GM18498 (cell line): ENCODE measurements around the gene SSH3.
"Not testable (repeated sequence)": the region's sequence is repeated elsewhere in the genome, so short reads cannot be mapped to it uniquely, and the experiment has no call there.

Source experiments
- ATAC-seq: cut with Tn5 transposase; IDR thresholded peaks from one replicate; pipeline ENCODE4 v1.9.1; 2021; ENCODE audit warnings: mild to moderate bottlenecking, moderate library complexity; ENCODE audit not compliant: unreplicated experiment

Gene SSH3

DNA sequence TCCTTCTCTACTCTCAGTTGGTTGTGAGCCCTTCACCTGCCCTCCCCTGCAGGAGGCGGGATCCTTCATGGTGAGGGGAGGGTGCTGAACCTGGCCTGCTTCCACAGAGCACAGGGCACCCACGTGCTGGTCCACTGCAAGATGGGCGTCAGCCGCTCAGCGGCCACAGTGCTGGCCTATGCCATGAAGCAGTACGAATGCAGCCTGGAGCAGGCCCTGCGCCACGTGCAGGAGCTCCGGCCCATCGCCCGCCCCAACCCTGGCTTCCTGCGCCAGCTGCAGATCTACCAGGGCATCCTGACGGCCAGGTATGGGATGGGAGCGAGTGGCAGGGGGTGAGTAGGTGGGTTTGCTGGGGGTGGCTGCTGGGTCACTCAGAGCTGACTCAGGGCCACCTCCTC, 6.3 kb downstream of the SSH3 start:
- no peak for ATAC-seq

DNA sequence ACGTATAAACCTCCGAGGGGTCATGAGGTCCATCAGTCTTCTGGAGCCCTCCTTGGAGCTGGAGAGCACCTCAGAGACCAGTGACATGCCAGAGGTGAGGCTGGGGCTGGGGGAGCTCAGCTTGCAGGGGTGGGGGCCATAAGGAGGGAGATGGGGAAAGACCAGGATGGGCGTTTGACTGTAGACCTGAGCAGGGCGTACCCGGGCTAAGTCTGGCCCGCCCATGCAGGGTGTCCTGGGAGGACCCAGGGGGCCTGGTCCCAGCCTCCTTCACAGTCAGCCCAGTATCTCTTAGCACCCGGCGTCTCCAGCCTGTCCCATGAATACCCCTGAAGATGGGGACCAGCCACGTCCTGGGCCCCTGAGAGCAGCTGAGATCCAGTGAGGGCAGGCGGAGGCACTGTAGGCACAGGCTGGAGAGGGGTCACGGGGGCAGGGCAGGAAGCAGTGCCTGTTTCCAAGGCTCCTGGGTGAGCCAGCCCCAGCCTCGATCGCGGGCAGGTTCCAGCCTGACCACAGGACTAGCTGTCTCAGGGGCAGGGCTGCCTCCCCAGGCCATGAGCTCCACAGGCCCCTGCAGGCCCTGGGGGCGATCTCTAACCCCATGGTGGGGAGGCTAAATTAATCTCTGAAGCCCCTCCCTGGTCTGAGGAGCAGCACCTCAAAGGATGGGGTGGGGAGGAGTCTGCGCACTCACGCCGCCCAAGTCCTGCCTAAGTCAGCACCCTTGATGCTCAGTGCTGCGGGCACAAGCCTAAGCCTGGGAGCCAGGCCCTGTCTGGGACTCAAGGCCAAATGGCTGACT, 7.1 kb downstream of the SSH3 start:
- no peak for ATAC-seq

- no peak for ATAC-seq
Observed at GRCh38 chr11:67311051-67311555, 7.8 kb downstream of the SSH3 start.

GRCh38 chr11:67311556-67312082, 8.3 kb downstream of the SSH3 start:
- ATAC-seq: no peak

- ATAC-seq: no peak
Observed at GRCh38 chr11:67312187-67313021, 9.1 kb downstream of the SSH3 start.

GRCh38 chr11:67313125-67313890, 10.0 kb downstream of the SSH3 start:
- no peak for ATAC-seq

GRCh38 chr11:67314218-67314617, 10.9 kb downstream of the SSH3 start:
- ATAC-seq: no peak

- no peak for ATAC-seq
Observed at GRCh38 chr11:67315325-67315909, 12.1 kb downstream of the SSH3 start.

- no peak for ATAC-seq
Observed at GRCh38 chr11:67316882-67317204, 13.5 kb downstream of the SSH3 start.

- peak; percentile 83 for ATAC-seq
Observed at GRCh38 chr11:67317205-67317887, 14.0 kb downstream of the SSH3 start.

DNA sequence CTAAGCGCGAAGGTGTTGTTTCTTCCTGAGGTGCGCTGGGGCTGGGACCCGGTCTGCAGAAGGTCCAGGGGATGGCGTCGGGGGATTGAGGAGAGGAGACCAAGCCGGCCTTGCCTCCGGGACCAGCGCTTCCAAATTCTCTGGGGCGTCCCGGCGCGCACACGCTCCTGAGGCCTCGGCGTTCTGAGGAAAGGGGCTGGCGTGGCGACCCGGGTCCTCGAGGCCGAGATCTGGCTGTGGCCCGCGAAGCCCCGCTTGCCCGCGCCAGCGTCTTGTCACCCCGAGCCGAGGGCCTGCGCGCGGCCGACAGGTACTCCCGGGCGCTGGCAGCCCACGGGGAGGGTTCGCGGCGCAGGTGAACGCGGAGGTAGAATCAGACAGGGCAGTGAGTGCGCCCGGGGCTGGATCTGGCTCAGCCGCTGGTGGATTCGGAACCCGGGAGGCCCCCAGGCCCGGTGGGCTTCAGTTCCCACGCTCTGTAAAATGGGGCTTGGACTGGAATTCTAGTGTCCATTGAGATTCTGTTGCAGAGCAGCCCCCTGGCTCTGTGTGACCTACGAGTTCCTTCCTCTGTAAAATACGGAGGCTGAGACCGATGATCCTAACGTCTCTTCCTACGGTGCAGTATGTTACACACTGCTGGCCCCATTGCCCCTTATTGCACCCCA, 14.7 kb downstream of the SSH3 start:
- peak; percentile 17 for ATAC-seq

- ATAC-seq: not testable (repeated sequence)
Observed at GRCh38 chr11:67318876-67319275, 15.5 kb downstream of the SSH3 start.

DNA sequence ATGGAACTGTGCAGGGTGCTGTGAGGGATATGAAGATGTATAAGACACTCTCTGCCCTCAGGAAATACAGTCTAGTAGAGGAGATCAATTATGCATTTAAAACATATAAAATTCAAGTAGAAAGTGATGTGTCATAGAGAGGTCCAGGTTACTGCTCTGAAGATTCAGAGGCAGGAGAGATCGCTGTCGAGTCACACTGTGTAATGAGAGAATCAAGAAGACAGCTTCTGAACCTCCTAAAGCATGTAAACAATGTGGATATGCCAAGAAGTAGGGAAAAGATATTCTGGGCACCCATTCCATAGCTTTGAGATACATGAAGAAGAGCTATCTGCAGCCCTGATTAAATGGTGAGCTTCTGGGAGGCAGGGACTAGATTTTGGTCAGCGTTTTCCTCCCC, 16.7 kb downstream of the SSH3 start:
- no peak for ATAC-seq

DNA sequence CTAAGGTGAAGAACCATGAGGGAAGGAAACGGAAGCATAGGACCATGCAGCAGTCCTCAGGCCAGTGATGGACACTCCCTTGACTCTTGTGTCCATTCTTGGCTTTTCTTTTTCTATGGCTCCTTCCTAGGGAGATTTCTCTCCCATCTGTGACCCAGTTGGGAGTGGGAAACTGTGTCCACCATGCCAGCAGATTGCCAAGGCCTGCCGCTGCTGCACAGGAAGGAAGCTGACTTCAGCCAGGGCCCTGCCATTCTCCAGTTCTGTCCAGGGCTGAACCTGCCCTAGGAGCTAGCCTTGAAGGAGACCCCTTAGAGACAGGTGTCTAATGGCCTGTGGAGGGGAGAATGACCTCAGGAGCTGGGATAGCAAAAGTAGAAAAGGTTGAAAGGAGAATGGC, 17.4 kb downstream of the SSH3 start:
- ATAC-seq: no peak

- ATAC-seq: no peak
Observed at GRCh38 chr11:67321313-67321871, 18.1 kb downstream of the SSH3 start.

GRCh38 chr11:67322049-67322448, 18.7 kb downstream of the SSH3 start:
- ATAC-seq: no peak

- no peak for ATAC-seq
Observed at GRCh38 chr11:67323526-67323925, 20.2 kb downstream of the SSH3 start.

DNA sequence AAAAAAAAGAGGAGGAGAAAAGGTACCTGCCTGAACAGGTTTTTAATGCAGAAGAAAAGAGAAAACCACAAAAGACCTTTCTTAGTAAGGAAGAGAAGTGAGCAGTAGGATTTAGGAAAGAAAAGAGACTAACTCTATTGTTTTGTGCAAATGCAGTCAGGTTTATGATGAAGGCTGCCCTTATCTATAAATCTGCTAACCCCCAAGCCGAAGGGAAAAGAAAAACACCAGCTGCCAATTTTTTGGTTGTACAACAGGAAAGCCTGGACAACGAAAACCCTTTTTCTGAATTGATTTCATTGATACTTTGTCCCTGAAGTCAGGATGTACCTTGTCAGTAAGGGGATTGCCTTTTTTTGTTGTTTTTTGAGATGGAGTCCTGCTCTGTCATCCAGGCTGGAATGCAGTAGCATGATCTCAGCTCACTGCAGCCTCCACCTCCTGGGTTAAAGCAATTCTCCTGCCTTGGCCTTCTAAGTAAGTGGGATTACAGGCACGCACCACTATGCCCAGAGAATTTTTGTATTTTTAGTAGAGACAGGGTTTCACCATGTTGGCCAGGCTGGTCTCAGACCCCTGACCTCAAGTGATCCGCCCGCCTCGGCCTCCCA, 28.9 kb downstream of the SSH3 start:
- ATAC-seq: no peak

- ATAC-seq: no peak
Observed at GRCh38 chr11:67337257-67337656, 33.9 kb downstream of the SSH3 start.
